HG03025 (cell line): Measurements from ENCODE around the gene EBNA1BP2.
A peak's percentile ranks its signal among the peaks of the same experiment; 100 is the strongest.
"Not testable (repeated sequence)": the region's sequence is repeated elsewhere in the genome, so short reads cannot be mapped to it uniquely, and the experiment has no call there.

Experiments used
- ATAC-seq: cut with Tn5 transposase; IDR thresholded peaks from one replicate; pipeline ENCODE4 v1.9.1; 2021; ENCODE audit warnings: mild to moderate bottlenecking, moderate library complexity; ENCODE audit not compliant: unreplicated experiment, low FRiP score

The EBNA1BP2 gene, protein sequence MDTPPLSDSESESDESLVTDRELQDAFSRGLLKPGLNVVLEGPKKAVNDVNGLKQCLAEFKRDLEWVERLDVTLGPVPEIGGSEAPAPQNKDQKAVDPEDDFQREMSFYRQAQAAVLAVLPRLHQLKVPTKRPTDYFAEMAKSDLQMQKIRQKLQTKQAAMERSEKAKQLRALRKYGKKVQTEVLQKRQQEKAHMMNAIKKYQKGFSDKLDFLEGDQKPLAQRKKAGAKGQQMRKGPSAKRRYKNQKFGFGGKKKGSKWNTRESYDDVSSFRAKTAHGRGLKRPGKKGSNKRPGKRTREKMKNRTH

DNA sequence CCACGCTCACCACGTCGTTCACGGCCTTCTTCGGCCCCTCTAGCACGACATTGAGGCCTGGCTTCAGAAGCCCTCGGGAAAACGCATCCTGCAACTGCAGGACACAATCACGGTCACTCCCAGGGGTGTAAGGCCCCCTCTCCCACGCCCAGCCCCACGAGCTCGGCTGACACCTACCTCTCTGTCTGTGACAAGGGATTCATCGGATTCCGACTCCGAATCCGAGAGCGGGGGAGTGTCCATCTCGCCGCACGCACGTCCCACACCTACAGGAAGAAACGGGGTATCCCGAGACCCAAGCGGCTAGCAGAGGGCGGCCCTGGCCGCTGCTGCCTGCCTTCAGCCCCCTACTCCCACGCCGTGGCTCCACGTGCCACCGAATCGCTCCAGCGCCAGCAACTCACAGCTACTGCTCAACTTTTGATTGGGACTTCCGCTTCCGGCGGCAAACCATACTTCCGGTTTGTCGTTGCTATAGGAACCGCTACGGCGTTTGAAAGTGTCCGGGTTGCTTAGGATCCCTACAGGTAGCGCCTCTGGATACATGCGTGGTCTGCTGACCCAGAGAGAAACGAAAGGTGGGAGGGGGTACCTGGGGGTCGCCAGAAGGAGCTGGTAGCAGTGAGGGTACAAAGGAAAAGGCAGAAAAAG is at the start of gene EBNA1BP2, which contains the start of gene CFAP57:
TSS of gene EBNA1BP2 (minus strand) at position 415 of the 651 bp plus-strand sequence. CDS start at position 243, 172 bp downstream.
TSS of gene CFAP57 (plus strand) at position 455 of the 651 bp plus-strand sequence. CDS start 424 bp downstream, outside the sequence.
- peak; percentile 83 for ATAC-seq

GRCh38 chr1:43221797-43222196 is 49.7 kb upstream of the EBNA1BP2 start:
- no peak for ATAC-seq

GRCh38 chr1:43220905-43221778 is 49.1 kb upstream of the EBNA1BP2 start:
- ATAC-seq = peak; percentile 71

DNA sequence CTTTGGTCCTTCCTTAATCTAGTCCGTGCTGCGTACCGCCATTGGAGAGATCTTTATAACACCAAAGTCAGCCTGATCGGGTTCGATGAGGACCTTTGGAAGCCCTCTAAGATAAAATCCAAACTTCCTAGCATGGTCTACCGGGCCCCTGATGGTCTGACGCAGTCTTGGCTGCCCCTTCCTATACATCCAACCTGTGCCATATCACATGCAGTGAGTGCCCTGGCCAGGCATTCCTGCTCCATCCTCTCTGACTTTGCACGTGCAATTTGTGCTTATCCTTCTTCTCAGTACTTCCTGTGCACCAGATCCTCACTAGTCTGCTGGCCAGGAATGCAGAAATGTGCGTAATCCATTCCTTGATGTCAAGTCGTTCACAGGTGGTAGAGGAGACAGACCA is 45.7 kb upstream of the EBNA1BP2 start:
- no peak for ATAC-seq

- no peak for ATAC-seq
These were observed 42.7 kb upstream of the EBNA1BP2 start for GRCh38 chr1:43214501-43215444.

DNA sequence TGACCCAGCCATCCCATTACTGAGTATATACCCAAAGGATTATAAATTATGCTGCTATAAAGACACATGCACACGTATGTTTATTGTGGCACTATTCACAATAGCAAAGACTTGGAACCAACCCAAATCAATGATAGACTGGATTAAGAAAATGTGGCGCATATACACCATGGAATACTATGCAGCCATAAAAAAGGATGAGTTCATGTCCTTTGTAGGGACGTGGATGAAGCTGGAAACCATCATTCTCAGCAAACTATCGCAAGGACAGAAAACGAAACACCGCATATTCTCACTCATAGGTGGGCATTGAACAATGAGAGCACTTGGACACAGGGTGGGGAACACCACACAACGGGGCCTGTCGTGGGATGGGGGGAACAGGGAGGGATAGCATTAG is 36.2 kb upstream of the EBNA1BP2 start:
- ATAC-seq = not testable (repeated sequence)

- no peak for ATAC-seq
These were observed 35.3 kb upstream of the EBNA1BP2 start for GRCh38 chr1:43207229-43207853.

GRCh38 chr1:43206600-43207228 is 34.6 kb upstream of the EBNA1BP2 start:
- ATAC-seq = no peak

DNA sequence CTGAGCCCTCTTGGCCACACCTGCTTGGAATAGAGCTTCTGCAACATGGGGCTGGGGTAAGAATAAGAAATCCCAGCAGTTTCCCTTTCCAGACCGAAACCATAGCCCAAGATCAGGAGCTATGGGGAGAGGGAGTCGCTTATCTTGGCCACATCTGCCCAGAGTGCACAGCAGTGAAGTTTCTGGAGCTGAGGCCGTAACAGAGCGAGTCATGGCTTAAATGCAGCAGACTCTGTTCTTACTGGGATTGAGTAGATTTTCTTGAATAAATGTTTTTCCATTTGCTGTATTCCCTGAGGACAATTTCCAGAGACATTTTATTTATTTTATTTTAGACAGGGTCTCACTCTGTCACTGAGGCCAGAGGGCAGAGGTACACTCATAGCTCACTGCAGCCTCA is 33.6 kb upstream of the EBNA1BP2 start:
- no peak for ATAC-seq

DNA sequence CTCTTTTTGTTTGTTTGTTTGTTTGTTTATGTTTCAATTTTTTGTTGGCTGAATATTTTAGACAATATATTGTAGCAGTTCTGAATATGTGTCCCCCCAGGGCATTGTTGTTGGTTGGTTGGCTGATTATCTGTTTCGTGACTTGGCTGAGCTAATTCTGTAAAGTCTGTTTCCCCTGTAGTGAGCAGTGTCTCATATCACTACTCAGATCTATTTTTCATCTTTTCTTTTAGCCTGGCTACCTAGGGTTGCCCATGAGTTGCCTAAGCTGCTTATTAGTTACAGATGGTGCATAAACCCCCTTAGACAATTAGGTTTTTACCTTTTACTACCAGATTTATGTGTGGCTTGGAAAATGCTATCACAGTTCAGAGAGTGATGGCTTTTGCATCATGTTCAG is 32.3 kb upstream of the EBNA1BP2 start:
- ATAC-seq = no peak

DNA sequence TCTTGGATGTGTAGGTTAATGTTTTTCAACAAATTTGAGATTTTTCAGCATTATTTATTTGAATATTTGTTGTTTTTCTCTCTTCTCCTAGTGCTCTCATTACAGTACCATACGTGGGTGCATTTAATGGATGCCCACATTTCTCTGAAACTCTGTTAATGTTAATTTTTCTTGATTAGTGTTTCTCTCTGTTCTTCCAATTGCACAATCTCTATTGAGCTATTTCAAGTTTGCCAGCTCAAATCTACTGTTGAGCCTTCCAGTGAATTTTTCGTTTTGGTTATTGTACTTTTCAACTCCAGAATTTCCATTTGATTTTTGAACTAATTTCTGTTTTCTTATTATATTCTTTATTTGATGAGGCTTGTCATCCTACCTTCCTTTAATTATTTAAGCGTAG is 31.8 kb upstream of the EBNA1BP2 start:
- no peak for ATAC-seq

- ATAC-seq = no peak
These were observed 27.1 kb upstream of the EBNA1BP2 start for GRCh38 chr1:43199093-43199726.

DNA sequence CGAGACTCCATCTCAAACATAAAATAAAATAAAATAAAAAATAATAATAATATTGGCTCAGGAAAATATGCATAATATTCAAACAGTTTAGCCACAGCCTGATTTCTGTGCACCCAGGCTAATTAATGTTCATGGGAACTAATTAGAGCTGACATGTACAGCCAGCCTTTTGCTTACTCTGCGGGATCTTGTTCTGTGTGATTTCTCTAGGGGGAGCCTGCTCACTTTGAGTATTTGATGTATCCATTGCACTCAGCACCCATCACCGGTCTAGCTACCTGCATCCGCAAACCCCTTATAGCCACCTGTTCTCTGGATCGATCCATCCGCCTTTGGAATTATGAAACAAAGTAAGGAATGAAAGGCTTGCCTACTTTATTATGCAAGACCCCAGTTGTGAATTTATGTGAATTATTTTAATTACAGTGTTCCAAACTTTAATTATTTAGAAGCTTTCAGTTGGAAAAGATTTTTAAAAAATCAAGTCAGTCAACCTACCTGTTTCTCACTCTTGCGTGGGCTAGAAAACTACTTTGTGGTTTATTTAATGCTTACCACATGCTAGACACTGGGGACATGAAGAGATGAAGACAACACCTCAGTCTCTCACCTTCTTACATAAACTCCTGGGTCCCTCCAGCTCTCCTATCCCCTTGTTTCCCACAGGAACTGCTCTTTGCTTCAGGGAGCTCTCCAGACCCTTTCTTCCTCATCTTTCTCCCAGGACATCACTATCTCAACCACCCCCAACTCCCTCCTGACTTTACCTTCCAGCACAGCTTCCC is 25.4 kb upstream of the EBNA1BP2 start:
- ATAC-seq = no peak

- no peak for ATAC-seq
These were observed 22.4 kb upstream of the EBNA1BP2 start for GRCh38 chr1:43194509-43194908.

DNA sequence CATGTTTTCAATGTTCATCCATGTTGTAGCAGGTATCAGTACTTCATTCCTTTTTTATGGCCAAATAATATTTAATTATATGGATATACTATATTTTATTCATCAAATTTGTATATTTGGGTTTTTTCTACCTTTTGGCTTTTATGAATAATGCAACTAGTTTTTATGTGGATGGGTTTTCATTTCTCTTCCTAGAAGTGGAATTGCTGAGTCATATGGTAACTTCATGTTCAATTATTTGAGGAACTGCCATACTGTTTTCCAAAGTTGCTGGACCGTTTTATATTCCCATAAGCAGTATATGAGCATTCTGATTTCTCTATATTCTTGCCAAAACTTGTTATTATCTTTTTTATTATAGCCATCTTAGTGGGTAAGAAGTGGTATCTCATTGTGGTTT is 16.0 kb upstream of the EBNA1BP2 start:
- no peak for ATAC-seq

GRCh38 chr1:43184995-43185394 is 12.9 kb upstream of the EBNA1BP2 start:
- no peak for ATAC-seq

GRCh38 chr1:43184388-43184787 is 12.3 kb upstream of the EBNA1BP2 start:
- ATAC-seq = no peak

GRCh38 chr1:43177691-43178090 is 5.6 kb upstream of the EBNA1BP2 start:
- no peak for ATAC-seq
